COLO668 (cell line): Measurements from ENCODE around the gene TAMALIN.
"Not testable (repeated sequence)": the region's sequence is repeated elsewhere in the genome, so short reads cannot be mapped to it uniquely, and the experiment has no call there.

Experiments used
- DNase-seq: peaks from one replicate; lab custom pipeline; 2025; ENCODE audit not compliant: unreplicated experiment; lab: John Stamatoyannopoulos, UW

Gene TAMALIN

DNA sequence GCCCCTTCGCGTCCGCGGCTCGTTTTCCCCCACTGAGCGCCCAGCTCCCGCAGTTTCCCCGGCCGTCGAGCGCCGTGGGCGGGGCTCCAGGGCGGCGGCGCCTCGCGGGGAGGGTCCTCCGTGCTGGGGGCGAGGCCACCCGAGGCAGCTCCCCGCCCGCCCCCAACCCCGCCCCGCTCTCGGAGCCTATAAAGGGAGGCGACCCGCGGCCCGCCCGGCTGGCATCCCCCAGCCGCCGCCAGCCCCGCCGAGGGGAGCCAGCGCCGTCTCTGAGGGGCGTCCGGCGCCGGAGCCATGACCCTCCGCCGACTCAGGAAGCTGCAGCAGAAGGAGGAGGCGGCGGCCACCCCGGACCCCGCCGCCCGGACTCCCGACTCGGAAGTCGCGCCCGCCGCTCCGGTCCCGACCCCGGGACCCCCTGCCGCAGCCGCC, at the start of gene TAMALIN:
Gene TAMALIN (plus strand): TSS at position 221 of the 432 bp plus-strand sequence. CDS start 74 bp downstream, at position 295.
- DNase-seq: peak; percentile 62

DNA sequence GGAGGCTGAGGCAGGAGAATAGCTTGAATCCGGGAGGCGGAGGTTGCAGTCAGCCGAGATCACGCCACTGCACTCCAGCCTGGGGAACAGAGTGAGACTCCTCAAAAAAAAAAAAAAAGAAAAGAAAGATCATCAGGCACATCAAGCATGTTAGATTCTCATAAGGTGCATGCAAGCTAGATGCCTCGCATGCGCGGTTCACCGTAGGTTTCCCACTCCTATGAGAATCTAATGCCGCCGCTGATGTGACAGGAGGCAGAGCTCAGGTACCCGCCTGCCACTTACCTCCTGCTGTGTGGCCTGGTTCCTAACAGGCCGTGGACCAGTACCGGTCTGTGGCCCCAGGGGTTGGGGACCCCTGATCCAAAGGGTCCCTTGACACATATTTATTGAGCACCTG, 48.2 kb upstream of the TAMALIN start:
- DNase-seq: no peak

DNA sequence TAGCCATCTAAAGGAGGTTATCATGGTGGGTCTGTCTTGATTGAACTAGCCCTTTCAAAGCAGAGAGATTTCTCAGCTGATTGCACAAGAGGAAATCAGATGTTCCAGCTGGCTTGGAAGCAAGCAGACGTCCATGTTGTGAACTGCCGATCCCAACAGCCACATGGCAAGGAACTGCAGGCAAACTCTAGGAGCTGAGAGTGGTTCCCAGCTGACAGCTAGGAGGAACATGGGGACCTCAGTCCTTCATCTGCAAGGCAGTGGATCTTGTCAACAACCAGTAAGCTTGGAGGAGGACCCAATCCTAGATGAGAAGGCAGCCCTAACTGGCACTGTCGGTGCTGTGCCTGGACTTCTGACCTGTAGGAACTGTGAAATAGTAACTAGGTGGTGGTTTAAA, 47.5 kb upstream of the TAMALIN start:
- no peak for DNase-seq

DNA sequence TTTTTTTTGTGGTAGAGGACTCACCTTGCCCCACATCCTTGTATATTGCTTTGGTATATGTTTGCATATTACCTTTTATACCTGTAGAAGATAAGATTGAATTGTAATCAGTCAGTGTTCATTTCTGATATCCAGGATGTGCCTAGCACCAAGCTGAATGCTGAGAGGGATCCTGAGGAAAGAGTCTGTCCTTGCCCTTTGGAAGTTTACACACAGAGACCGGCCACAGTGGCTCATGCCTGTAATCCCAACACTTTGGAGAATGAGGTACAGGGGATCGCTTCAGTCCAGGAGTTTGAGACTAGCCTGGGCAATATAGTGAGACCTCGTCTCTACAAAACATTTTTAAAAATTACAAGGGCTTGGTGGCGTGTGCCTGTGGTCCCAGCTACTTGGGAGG, 46.8 kb upstream of the TAMALIN start:
- no peak for DNase-seq

DNA sequence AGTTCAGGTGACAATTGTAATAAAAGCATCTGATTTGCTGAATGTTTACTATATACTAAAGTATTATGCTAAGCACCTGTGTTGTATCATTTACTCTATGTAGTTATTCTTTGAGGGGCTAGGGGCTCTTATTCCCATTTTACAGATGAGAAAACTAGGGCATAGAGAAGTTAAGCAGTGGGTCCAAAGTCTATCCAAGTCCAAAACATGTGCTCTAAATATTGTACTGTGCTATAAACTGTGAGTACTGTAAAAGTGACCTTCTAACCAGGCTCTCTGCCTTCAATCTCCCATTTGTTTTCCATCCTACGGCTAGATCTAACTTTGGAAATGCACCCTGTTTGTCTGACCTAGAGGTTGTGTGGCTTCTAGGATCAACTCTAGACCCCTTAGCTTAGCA, 46.3 kb upstream of the TAMALIN start:
- DNase-seq: no peak

DNA sequence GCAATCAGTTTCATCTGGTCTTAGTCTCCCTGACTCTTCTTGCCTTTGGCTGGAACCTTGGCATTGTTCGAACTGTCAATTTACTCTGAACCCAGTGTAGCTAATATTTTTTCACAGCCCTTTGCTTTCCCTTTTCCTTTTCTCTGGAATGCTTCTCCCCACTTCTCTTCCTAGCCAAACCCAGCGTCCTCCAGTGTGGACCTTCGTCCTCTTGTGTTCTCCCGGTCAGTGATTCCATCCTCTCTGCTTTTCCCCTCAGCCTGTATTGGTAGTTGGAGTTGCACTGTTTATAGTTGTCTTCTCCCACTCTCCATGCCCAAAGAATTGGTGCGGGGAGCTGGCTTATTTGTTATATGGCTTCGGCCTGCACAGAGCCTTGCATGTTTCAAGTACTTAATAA, 45.9 kb upstream of the TAMALIN start:
- no peak for DNase-seq

DNA sequence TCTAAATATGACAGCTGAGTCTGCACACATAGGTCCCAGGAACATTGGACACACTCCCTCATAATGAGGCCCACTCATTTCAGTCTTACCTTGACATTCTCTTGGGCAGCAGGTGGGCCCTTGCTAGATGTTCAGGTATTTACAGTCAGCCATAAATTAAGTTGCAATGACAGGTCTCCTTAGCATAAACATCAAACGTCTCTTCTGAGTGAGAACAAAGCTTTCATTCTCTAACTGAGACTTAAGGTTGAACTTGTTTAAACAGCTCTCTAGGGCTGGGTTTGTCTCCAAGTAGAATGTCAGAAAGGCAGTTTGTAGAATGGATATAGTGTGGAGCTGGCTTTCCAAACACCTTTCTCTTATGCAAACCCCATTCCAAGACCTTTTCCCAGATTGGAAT, 44.9 kb upstream of the TAMALIN start:
- no peak for DNase-seq

DNA sequence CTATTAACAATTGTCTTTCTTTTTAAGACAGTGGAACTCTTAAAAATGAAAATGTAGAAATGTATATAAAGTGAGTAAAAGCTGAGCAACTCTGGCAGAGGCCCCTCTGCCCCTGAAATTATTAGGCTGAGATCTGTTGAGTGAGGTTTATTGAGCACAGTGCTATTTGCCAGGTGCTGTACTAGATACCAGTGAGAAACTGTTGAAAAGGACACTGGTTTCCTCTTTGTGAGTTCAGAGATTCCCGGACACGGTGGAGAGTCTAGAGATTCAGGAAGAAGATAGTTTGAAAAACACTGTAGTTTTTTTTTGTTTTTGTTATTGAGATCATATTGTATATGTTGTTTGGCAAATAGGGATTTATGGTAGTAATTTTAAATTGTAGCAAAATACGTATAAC, 44.0 kb upstream of the TAMALIN start:
- DNase-seq: no peak

DNA sequence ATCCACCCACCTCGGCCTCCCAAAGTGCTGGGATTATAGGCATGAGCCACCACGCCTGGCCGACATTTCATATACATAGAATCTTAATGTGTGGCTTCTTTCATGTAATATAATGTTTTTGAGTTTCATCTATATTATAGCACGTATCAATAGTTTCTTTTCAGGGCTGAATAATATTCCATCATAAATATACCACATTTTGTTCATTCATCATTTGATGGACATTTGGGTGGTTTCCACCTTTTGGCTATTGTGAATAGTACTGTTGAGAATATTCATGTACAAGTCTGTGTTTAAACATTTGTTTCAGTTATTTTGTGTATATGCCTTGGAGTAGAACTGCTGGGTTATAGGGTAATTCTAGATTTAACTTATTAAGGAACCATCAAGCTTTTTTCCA, 43.3 kb upstream of the TAMALIN start:
- DNase-seq: no peak

DNA sequence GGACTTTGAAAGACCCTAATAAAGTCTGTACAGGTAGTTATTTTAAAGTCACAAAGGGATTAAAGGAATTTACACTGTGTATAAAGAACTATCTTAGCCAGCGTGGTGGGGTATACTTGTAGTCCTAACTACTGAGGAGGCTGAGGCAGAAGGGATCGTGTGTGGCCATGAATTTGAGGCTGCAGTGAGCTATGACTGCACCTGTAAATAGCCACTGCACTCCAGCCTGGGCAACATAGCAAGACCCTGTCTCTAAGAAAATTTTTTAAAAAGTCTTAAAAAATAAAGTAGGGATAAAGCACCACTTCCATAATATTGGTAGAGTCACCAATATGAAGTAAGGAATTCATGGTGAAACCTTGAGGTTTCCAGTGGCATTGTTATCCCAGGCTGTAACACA, 37.1 kb upstream of the TAMALIN start:
- DNase-seq: no peak

DNA sequence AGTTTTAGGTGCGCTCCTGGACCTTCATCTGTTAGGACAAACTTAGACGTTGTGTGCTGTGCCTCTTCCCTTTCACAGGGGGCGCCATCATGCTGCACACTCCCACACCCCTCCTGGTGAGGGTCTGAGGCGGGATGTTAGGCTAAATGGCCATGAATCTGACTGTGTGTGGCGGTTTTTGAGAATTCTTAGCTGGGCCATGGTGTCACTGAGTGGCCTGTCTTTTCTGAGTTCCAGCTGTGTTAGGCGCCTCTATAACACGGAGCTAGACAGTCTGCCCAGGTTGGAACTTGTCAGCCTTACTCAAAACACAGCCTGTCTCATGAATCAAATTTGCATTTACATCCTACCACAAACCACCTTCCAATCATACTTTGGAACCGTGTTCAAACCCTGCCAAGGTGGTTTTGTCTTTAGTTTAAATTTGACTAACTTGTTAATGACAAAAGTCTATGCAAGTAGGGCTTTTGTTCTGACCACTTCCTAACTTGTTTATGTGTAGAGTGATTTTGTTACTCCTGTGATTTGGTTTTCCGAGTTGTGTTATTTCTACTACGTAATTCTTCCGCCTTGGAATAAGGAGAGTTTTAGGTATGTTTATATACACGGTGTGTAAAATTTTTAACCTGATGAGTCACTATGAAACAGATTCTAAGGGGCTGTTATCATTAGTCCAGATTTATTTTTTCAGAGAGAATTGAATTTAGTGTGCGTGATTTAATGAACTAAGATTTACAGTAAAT, 35.7 kb upstream of the TAMALIN start:
- DNase-seq: no peak

DNA sequence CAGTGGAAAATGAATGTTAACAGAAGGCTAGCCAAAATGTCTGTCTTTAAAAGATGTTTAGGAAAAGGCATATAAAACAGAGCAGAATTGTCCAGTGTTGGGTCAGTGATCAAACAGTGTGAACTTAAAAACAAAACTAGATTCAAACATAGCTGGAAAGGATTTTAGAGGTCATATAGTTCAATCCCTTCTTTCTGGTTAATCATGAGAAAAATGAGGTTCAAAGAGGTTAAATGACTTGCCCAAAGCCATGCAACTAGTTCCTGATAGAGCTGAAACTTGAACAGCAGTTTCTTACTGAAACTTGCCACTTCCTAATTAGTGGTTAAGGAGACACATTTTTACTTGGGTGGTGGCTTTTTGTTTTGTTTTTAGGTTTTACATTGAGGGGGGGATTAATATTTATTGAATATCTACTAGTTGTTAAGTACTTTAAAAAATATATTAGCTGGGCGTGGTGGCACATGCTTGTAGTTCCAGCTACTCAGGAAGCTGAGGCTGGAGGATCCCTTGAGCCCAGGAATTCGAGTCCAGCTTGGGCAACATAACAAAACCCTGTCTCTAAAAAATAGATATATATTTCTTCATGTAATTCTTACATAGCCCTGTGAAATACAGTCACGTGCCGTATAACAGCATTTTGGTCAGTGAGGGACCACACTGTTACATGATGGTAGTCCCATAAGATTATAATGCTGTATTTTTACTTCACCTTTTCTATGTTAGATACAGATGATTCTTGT, 34.9 kb upstream of the TAMALIN start:
- no peak for DNase-seq

DNA sequence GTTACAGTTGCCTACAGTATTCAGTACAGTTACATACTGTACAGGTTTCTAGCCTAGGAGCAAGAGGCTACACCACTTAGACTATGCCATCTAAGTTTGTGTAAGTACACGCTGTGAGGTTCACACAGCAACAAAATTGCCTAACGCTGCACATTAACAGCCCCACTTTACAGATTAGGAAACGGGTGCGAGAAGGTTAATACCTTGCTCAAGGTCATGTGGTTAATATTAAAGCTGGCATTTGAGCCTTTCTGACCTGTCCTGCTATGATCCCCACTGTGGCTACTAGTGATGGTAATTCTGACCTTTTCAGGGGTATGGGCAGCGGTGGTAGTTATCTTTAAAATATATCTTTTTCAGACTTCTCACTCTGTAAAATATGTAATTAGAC, 34.3 kb upstream of the TAMALIN start:
- no peak for DNase-seq

DNA sequence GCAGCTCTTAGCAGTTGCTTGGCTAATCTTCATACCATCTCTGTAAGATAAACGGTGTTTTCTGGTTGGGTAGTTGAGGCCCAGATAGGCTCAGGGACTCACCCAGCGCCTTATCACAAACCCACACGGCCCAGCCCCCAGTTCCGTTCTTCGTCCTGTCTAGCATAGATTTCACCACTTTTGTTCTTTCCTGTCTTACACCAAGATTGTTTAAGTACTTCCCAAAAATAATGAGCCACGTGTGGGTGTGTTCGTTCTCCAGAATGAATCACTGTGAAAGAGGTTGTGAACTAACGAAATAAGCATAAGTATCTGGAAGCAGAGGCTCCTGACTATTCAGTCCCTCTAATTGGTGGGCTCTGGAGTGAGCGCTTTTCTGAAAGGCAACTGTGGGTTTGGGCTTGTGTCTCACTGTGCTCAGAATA, 33.9 kb upstream of the TAMALIN start:
- DNase-seq: no peak

DNA sequence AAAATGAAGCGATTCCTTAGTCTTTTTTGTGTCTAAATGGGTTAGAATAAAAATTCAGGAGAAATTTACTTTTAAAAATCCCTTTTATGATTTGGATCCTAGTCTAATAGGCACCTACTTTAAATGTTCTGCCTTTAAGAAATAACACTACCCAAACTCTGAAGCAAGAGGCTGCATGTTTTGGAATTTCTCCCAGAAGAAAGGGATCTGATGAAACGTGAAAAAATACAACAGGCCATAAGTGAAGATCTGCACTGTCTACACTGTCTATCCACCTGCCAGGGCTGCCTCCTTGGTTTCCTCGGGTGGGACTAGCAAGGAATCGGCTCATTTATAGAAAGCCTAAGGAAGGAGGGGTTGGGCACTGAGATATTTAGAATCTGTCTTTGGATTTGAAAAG, 33.2 kb upstream of the TAMALIN start:
- DNase-seq: no peak

DNA sequence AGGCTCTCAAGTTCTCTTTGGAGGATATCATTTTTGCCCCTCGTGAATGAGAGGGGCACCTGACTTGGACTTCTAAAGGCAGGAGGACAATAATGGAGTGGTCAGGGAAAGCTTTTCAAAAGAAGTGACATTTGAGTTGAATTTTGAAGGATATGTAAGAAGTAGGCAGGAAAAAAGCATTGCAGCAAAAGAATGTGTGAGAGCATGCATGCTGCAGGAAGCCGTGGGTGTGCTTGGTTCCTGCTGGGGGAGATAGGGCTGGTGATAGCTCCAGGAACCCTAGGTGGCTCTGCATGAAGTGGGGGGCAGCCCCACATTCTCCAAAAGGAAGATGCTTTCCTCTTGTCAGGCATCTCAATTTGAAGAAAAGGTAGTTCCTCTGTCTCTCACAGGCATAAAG, 32.1 kb upstream of the TAMALIN start:
- no peak for DNase-seq

DNA sequence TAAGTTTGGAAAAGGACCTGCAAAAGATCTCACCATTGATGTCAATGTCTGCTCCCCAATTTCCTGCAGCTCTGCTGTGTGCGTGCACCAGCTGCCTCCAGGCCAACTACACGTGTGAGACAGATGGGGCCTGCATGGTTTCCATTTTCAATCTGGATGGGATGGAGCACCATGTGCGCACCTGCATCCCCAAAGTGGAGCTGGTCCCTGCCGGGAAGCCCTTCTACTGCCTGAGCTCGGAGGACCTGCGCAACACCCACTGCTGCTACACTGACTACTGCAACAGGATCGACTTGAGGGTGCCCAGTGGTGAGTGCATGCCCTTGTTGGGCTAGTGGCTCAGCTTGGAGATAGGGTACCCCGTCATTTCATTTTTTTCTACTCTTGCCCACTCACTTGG, 31.6 kb upstream of the TAMALIN start:
- DNase-seq: no peak

DNA sequence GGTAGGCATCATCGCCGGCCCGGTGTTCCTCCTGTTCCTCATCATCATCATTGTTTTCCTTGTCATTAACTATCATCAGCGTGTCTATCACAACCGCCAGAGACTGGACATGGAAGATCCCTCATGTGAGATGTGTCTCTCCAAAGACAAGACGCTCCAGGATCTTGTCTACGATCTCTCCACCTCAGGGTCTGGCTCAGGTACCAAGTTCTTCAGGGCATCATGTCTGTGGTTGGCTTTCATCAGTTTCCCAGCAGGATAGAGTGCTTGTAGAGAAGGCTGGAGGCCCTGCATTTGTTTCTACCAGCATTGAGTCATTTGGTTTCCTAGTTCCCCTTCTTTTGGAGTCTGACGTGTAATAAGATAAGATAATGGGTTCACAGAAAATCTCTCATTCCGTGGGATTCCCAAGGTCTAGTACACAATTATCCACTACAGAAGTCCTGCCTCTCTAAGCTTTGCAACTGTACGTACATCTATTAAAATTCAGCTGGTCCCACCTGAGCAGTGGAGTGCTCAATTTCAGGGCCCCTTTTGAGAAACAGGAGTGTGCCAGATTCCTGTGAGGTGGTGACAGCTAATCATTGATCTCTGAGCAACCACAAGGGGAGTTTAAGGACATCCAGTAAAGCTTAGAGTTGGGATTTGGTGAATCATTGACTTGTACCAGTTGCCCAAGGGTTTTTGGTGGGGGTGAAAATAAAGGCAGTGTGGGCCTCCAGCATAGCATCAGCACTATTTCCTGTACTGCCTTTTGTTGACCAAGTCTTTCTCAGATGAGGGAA, 30.2 kb upstream of the TAMALIN start:
- DNase-seq: no peak

DNA sequence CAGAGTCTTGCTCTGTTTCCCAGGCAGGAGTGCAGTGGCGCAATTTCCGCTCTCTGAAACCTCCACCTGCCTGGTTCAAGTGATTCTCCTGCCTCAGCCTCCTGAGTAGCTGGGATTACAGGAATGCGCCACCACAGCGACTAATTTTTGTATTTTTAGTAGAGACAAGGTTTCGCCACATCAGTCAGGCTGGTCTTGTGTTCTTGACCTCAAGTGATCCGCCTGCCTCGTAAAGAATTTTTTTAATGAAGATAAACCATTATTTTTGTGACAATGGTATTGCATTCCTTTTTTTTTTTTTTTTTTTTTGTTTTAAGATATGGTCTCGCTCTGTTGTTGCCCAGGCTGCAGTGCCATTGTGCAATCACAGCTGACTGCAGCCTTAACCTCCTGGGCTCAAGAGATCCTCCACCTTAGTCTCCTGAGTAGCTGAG, 29.4 kb upstream of the TAMALIN start:
- DNase-seq: no peak

DNA sequence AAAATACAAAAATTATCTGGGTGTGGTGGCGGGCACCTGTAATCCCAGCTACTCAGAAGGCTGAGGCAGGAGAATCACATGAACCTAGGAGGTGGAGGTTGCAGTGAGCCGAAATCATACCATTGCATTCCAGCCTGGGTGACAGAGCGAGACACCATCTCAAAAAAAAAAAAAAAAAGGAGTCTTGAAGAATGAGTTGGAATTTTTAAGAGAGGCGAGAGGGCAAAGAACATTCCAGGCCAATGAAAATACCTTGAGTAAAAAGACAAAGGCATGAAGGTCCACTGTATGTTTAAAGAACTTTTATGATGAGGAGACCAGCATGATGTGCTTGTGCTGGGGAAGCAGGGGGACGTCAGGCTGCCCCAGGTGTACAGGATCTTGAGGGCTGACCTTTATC, 27.4 kb upstream of the TAMALIN start:
- not testable (repeated sequence) for DNase-seq

DNA sequence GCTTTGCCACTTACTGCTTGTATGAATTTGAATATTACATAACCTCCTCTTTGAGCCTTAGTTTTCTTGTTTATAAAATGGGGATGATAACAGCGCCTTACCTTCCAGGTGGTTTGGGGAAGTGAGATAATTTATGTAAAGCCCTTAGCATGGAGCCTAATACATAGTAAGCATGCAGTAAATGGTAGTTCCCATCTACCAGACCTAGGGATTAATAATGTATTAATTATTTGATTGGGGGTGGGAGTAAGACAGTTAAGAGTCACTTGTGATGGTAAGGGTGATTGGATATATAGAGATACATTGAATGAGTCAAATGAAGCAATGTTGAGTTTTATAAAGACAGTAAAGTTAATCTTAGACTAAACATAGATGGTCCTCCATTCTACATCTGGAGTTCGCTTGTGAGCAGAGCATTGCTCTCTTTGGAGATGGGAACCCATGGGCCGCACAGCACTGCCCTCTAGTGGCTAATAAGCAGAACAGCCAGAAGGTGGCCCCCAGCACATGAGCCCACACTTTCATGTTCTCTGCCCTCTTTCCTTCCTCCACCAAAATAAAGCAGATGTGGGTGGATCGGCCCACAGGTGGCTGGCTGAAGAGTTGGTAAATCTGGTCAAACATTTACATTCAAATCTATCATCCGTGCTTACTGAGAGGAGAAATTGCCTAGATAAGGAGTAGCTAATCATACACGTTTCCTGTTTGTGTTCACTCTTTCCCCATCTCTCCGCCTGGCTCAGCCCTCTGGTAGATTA, 26.5 kb upstream of the TAMALIN start:
- DNase-seq: peak; percentile 38
